HG03280 (cell line): Measurements from ENCODE around the gene DMXL2.
"Not testable (repeated sequence)": the region's sequence is repeated elsewhere in the genome, so short reads cannot be mapped to it uniquely, and the experiment has no call there.

ENCODE experiments used
- ATAC-seq: cut with Tn5 transposase; IDR thresholded peaks from one replicate; pipeline ENCODE4 v1.9.1; 2021; ENCODE audit warnings: mild to moderate bottlenecking, moderate library complexity; ENCODE audit not compliant: unreplicated experiment

The DMXL2 gene

DNA sequence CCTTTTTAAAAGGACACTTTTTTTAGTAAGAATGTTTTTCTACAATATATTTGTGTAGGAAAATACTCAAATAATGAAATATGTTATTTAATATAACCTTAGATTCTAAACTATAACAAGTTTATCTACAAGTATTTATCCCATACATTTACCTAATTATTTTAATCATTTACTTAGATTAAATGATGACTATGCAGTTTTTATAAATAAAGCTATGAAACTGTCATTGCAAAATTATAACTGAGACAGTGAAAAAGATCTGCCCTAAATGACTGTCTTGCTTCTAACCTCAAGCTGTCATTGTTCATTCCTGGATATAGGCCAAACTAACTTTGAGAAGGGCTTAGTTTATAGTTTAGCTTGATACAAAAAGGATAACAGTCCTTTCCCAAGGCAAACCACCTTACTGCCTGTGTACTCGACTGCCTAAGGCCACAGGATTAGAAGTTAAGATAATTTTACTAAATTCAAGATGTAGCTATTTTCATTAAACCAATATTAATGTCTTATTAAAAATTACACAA lies 197.0 kb downstream of the DMXL2 start:
- ATAC-seq = no peak

DNA sequence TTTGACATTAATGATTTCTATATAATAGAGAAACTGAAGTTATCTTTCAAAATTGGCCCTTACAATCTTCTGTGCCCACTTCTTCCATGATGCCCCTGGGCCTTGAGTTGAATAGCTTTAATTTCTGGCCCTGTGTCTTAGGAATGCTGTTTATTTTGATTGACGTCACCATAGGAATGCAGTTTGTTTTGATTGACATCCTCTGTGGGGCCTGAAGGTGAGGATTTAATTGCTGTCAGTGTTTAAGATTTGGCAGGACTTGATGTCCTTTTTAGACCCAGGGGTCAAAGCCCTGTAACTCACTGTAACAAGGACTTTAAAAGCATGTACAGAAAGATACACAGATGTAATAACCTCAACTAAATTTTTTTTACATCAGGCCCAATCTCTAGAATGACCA lies 197.8 kb downstream of the DMXL2 start:
- ATAC-seq = no peak

- ATAC-seq = not testable (repeated sequence)
Observed at GRCh38 chr15:51423040-51423439, 199.5 kb downstream of the DMXL2 start.

- no peak for ATAC-seq
Observed at GRCh38 chr15:51416129-51416528, 206.4 kb downstream of the DMXL2 start.

GRCh38 chr15:51414256-51414860 lies 208.2 kb downstream of the DMXL2 start:
- ATAC-seq = no peak

- ATAC-seq = no peak
Observed at GRCh38 chr15:51405693-51406523, 216.7 kb downstream of the DMXL2 start.

GRCh38 chr15:51403946-51404695 lies 218.4 kb downstream of the DMXL2 start:
- ATAC-seq = no peak

DNA sequence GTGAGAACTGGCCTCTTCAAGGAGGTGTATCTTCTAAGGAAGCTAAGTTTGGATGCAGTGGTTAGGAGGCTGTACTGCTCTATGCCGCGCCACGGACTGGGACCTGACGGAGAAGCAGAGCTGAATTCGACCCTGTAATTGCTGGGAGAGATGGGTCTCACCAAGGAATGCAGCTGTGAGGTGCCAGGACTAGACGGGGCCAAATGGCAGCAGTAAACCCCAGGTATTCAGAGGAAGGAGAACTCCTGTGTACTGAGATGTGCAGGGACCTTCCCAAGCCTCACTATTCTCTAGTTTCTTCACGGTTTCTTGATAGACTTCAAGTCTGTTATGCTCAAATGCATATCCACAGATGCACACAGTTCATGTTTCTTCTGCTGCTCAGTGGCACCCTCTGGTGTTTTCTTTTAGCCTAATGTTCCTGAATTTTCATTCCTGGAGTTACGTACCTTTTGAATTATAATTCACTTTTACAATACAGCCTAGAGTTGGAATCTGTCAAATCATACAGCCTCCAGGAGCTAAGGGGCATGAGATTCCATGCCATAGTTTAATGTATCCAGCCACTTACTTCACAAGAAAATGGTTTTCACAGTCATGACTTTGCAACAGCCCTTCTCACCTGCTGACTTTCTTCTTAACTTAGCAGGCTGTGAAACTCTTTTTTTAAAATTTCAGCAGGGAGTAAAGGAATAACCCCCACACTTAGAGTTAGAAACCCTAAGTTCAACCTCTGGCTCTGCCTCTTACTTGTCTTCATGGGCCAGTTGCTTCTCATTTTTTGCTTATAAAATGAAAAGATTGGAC lies 219.3 kb downstream of the DMXL2 start:
- ATAC-seq = no peak

DNA sequence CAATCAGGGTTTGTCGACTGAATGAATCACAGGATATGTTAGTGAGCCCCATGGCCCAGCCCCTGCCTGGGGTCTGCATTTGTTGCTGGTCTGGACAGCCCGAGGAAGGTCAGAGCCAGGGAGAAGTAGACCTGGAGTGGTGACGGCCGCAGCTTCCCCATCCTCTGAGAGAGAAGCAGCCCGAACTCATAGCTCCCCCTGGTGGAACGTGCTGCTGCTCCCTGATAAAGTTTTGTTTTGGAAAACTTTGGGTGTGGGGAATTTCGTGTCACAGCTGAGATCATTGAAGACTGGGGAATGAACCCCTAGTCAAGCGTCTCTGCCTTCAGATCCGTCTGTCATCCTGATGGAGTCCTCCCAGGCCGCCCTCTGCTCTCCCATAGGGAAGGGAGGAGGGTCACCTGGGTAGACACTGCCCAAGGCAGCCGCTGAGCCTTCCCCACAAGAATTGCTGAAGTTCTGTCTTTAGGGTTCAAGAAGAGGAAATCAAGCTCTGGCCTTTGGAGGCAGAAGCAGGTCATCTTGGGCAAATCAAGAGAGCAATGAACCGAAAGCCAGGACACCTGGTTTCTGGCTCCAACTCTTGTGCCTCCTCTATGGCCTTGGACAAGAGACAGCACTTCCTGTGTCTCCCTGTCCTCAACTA lies 220.6 kb downstream of the DMXL2 start:
- no peak for ATAC-seq

- no peak for ATAC-seq
Observed at GRCh38 chr15:51401051-51401780, 221.4 kb downstream of the DMXL2 start.

DNA sequence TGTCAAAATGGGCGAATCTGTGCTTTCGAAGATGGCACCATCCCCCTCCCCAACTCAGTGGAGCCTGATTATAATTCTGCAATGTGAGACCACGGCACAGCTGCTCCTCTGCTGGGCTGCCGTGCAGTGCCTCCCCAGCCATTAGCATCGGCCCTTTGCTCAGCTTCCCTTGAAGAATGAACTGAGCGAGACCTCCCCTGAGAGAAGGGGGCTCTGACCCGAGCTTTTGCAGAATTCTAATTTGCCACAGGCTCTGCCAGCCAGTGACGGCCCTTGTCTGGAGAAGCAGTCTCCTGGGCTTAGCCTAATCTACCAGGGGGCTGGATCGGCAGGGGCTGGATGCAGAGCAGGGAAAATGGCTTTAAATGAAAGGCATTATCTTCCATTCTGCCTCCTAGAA lies 223.9 kb downstream of the DMXL2 start:
- ATAC-seq = no peak
